Measurements from ENCODE around the gene SPACA4.
"Not testable (repeated sequence)": the region's sequence is repeated elsewhere in the genome, so short reads cannot be mapped to it uniquely, and the experiment has no call there.

Gene SPACA4

DNA sequence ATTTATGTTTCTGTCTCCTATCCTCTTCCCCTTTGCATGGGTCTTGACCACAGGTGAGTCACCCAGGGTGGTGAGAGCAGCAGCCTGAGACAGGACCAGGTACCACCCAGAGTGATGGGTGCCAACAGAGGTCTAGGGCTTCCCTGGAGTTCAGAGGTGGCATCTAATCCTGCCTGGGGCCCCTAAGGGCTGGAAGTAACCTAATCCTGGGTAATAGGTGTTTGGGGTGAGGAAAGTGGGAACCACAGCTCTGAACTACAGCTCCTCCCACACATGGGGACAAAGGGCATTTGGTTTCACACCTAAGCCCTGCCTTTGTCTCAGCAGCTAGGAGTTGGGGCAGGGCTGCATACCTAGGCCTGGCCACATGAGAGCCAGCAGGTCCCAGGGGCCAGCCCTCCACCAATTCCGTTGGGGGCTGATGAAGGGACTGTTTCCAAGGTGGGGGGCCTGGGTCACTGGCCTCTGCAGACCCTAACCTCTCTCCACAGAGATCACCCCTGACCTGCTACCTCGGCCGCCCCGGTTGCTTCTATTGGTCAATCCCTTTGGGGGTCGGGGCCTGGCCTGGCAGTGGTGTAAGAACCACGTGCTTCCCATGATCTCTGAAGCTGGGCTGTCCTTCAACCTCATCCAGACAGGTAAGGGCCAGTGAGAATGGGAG, 20.8 kb downstream of the SPACA4 start:
- Histone ChIP-seq H3K27ac (0 out of 22 replicates have a peak overlapping the region, but pooled peaks of 1 of the 11 experiments have one; percentile 10), H3K4me2 (no peak overlapping the region), H3K36me3 (peaks cover 36 to 68% (median 48%) of the 10 kb centered on the region in 11 experiments), H3K4me1 (peaks cover 50 to 67% (median 54%) of the 10 kb centered on the region in 10 experiments), H4K20me1 (peaks cover 0 to 34% (median 13%) of the 10 kb centered on the region in 11 experiments; a peak in 9 of 22 replicates), H3K9me3 (replicated peaks in 1 of 11) (no peaks in the 10 kb centered on the region), H3K4me3 (no peak overlapping the region), H3K27me3 (no peaks in the 10 kb centered on the region), H3K9ac (peak overlapping the region in 6 of 11 experiments; percentile 4 to 42 (median 13); a peak in 7 of 22 replicates)
- no peak for TF ChIP-seq Cebpa-rat (IDR thresholded peaks at IDR 0.05)

DNA sequence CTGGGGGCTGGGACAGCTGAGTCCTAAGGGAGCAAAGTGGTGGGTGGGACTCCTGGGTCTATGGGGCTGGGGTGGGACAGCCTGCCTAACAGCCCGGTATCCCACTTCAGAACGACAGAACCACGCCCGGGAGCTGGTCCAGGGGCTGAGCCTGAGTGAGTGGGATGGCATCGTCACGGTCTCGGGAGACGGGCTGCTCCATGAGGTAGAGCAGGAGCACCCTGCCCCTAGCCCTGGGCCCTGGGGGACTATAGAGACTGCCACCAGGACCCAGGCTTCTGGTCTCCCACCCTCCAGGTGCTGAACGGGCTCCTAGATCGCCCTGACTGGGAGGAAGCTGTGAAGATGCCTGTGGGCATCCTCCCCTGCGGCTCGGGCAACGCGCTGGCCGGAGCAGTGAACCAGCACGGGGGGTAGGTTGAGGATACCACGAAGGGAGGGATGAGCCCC, 21.3 kb downstream of the SPACA4 start:
- Histone ChIP-seq H4K20me1 (peaks cover 0 to 34% (median 13%) of the 10 kb centered on the region in 11 experiments; a peak in 9 of 22 replicates), H3K27ac (peak overlapping the region in 1 of 11 experiments; percentile 3; a peak in 1 of 22 replicates), H3K4me1 (peaks cover 52 to 67% (median 54%) of the 10 kb centered on the region in 10 experiments), H3K36me3 (peaks cover 36 to 71% (median 54%) of the 10 kb centered on the region in 11 experiments), H3K4me3 (no peak overlapping the region), H3K4me2 (no peak overlapping the region), H3K9ac (peak overlapping the region in 4 of 11 experiments; percentile 10 to 41 (median 26); a peak in 3 of 22 replicates), H3K9me3 (replicated peaks in 1 of 11) (no peaks in the 10 kb centered on the region), H3K27me3 (no peaks in the 10 kb centered on the region)
- TF ChIP-seq Cebpa-rat (IDR thresholded peaks at IDR 0.05), result no peak

GRCh38 chr19:48628486-48629296, 22.1 kb downstream of the SPACA4 start:
- peaks cover 36 to 76% (median 58%) of the 10 kb centered on the region in 11 experiments for H3K36me3 ChIP-seq
- H3K9me3 ChIP-seq (replicated peaks in 1 of 11), result no peaks in the 10 kb centered on the region
- TF ChIP-seq Cebpa-rat (IDR thresholded peaks at IDR 0.05), result no peak
- 0 out of 22 replicates have a peak overlapping the region, but pooled peaks of 3 of the 11 experiments have one; percentile 9 to 19 (median 10) for H3K9ac ChIP-seq
- H4K20me1 ChIP-seq, result peaks cover 0 to 37% (median 13%) of the 10 kb centered on the region in 11 experiments; a peak in 9 of 22 replicates
- no peaks in the 10 kb centered on the region for H3K27me3 ChIP-seq
- no peak overlapping the region for H3K4me2 ChIP-seq
- no peak overlapping the region for H3K4me3 ChIP-seq
- H3K27ac ChIP-seq, result peak overlapping the region in 2 of 11 experiments; percentile 22 to 35; a peak in 1 of 22 replicates
- H3K4me1 ChIP-seq, result peaks cover 52 to 67% (median 54%) of the 10 kb centered on the region in 10 experiments

GRCh38 chr19:48629297-48629598, 22.7 kb downstream of the SPACA4 start:
- Histone ChIP-seq H3K4me3 (no peak overlapping the region), H3K9ac (no peak overlapping the region), H3K9me3 (replicated peaks in 1 of 11) (no peaks in the 10 kb centered on the region), H3K27me3 (no peaks in the 10 kb centered on the region), H4K20me1 (peaks cover 0 to 37% (median 13%) of the 10 kb centered on the region in 11 experiments; a peak in 9 of 22 replicates), H3K4me2 (no peak overlapping the region), H3K36me3 (peaks cover 36 to 77% (median 58%) of the 10 kb centered on the region in 11 experiments), H3K27ac (no peak overlapping the region; a peak in 1 of 22 replicates), H3K4me1 (peaks cover 55 to 71% (median 57%) of the 10 kb centered on the region in 10 experiments)
- TF ChIP-seq Cebpa-rat (IDR thresholded peaks at IDR 0.05), result no peak

GRCh38 chr19:48629599-48630295, 23.2 kb downstream of the SPACA4 start:
- peak overlapping the region in 10 of 11 experiments; percentile 56 to 88 (median 66); a peak in 15 of 22 replicates for H3K9ac ChIP-seq

GRCh38 chr19:48630296-48631063, 23.9 kb downstream of the SPACA4 start:
- peaks cover 0 to 37% (median 13%) of the 10 kb centered on the region in 11 experiments; a peak in 9 of 22 replicates for H4K20me1 ChIP-seq
- H3K9ac ChIP-seq, result peak overlapping the region; percentile 35 to 88 (median 66); a peak in 21 of 22 replicates
- peaks cover 36 to 73% (median 57%) of the 10 kb centered on the region in 11 experiments for H3K36me3 ChIP-seq
- TF ChIP-seq Cebpa-rat (IDR thresholded peaks at IDR 0.05), result no peak
- no peaks in the 10 kb centered on the region for H3K27me3 ChIP-seq
- peak overlapping the region; percentile 95 to 99 (median 98) for H3K4me2 ChIP-seq
- peak overlapping the region in 7 of 10 experiments; percentile 0 to 61 (median 15); a peak in 10 of 20 replicates for H3K4me3 ChIP-seq
- peaks cover 52 to 69% (median 57%) of the 10 kb centered on the region in 10 experiments for H3K4me1 ChIP-seq
- no peaks in the 10 kb centered on the region for H3K9me3 ChIP-seq (replicated peaks in 1 of 11)
- peak overlapping the region in 10 of 11 experiments; percentile 39 to 99 (median 94); a peak in 20 of 22 replicates for H3K27ac ChIP-seq

More at GRCh38 chr19:48629599-48630295, 23.2 kb downstream of the SPACA4 start:
- Histone ChIP-seq H3K4me2 (peak overlapping the region; percentile 95 to 99 (median 98); a peak in 21 of 22 replicates), H3K9me3 (replicated peaks in 1 of 11) (no peaks in the 10 kb centered on the region), H3K4me1 (peaks cover 53 to 71% (median 57%) of the 10 kb centered on the region in 10 experiments), H3K36me3 (peaks cover 36 to 77% (median 58%) of the 10 kb centered on the region in 11 experiments), H3K27me3 (no peaks in the 10 kb centered on the region), H3K4me3 (no peak overlapping the region), H3K27ac (peak overlapping the region in 10 of 11 experiments; percentile 39 to 99 (median 94); a peak in 18 of 22 replicates), H4K20me1 (peaks cover 0 to 37% (median 13%) of the 10 kb centered on the region in 11 experiments; a peak in 9 of 22 replicates)
- no peak for TF ChIP-seq Cebpa-rat (IDR thresholded peaks at IDR 0.05)

DNA sequence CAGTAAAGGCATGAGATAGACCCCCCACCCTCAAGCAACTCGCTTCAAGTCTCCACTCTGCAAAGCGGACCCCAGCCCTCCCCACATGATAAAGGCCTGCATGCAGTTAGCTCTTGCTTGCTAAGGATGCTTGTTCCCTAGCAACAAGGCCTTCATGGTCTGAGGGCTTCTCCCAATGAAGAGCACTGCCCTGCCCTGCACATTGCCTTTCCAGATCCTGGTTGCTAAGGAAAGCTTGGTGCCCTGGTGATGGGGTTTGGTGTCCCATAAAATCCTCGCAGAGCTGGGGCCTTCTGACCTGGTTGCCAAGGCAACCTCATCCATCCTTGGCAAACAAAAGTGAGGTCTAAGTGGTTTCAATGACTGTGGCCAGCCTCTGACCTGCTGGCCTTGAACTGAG, 24.7 kb downstream of the SPACA4 start:
- peak overlapping the region; percentile 35 to 88 (median 66); a peak in 21 of 22 replicates for H3K9ac ChIP-seq
- peak overlapping the region in 10 of 11 experiments; percentile 39 to 99 (median 94); a peak in 20 of 22 replicates for H3K27ac ChIP-seq
- peaks cover 30 to 66% (median 51%) of the 10 kb centered on the region in 11 experiments; a peak in 21 of 22 replicates for H3K36me3 ChIP-seq

DNA sequence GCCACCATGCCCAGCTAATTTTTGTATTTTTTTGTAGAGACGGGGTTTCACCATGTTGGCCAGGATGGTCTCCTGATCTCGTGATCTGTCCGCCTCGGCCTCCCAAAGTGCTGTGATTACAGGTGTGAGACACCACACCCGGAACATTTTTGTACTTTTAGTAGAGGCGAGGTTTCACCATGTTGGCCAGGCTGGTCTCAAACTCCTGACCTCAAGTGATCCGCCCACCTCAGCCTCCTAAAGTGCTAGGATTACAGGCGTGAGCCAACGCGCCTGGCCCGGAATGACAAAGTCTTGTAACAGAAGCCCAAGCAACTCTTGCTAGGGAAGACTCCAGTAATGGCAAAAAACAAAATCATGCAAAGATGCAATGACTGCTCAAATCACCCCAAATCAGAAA, 25.7 kb downstream of the SPACA4 start:
- Histone ChIP-seq H3K4me2 (peak overlapping the region; percentile 95 to 99 (median 98)), H3K4me1 (peaks cover 51 to 76% (median 62%) of the 10 kb centered on the region in 10 experiments), H3K9ac (peak overlapping the region; percentile 88 to 98 (median 93); a peak in 19 of 22 replicates), H3K36me3 (peaks cover 26 to 61% (median 44%) of the 10 kb centered on the region in 11 experiments; a peak in 20 of 22 replicates), H3K27ac (peak overlapping the region; percentile 90 to 99 (median 97); a peak in 20 of 22 replicates), H4K20me1 (peaks cover 0 to 45% (median 13%) of the 10 kb centered on the region in 11 experiments; a peak in 10 of 22 replicates), H3K4me3 (0 out of 20 replicates have a peak overlapping the region, but pooled peaks of 3 of the 10 experiments have one; percentile 2 to 94 (median 88))
- not testable (repeated sequence) for H3K27me3 ChIP-seq; H3K9me3 ChIP-seq (replicated peaks in 1 of 11)

More for the DNA sequence above, 24.7 kb downstream of the SPACA4 start:
- Histone ChIP-seq H4K20me1 (peaks cover 0 to 37% (median 13%) of the 10 kb centered on the region in 11 experiments; a peak in 9 of 22 replicates), H3K9me3 (replicated peaks in 1 of 11) (no peaks in the 10 kb centered on the region), H3K4me1 (peaks cover 51 to 71% (median 57%) of the 10 kb centered on the region in 10 experiments), H3K27me3 (no peaks in the 10 kb centered on the region), H3K4me2 (peak overlapping the region; percentile 95 to 99 (median 98)), H3K4me3 (peak overlapping the region in 5 of 10 experiments; percentile 8 to 61 (median 25); a peak in 6 of 20 replicates)
- TF ChIP-seq Cebpa-rat (IDR thresholded peaks at IDR 0.05), result no peak

All from BLaER1 treated with 17β-estradiol and CSF1 and Interleukin-3, amounts not matched to agents 10 nM and 100 nM (cell line).